Loucy (cell line): ENCODE data around the gene CAMK2D.

Experiments used
- CTCF ChIP-seq: fragments of 200-600 bp; sonication (generic); conservative IDR thresholded peaks from 2 replicates; pipeline ENCODE4 v1.5.1; 2014; ENCODE audit warnings: mild to moderate bottlenecking, antibody characterized with exemption, low read length
- EZH2phosphoT487 ChIP-seq: fragments of 200-600 bp; IDR thresholded peaks from 2 replicates; pipeline ENCODE4 v1.6.1; 2018; ENCODE audit warnings: antibody characterized with exemption, mild to moderate bottlenecking, moderate library complexity, borderline replicate concordance

- TF ChIP-seq CTCF: no peak
- TF ChIP-seq EZH2phosphoT487: no peak
Observed at GRCh38 chr4:113437129-113437528, 324.4 kb downstream of the CAMK2D start.
